HG02623 (cell line): Measurements from ENCODE around the gene TMC8.

Source experiments
- ATAC-seq: cut with Tn5 transposase; IDR thresholded peaks from one replicate; pipeline ENCODE4 v1.9.1; 2021; ENCODE audit warnings: moderate library complexity; ENCODE audit not compliant: unreplicated experiment

The TMC8 gene

GRCh38 chr17:78174870-78175642 lies 44.5 kb downstream of the TMC8 start:
- no peak for ATAC-seq

GRCh38 chr17:78175643-78175981 lies 45.0 kb downstream of the TMC8 start:
- ATAC-seq = no peak

- no peak for ATAC-seq
Measured at GRCh38 chr17:78176548-78177025, 46.0 kb downstream of the TMC8 start.

GRCh38 chr17:78179372-78179771 lies 48.8 kb downstream of the TMC8 start:
- ATAC-seq = no peak

GRCh38 chr17:78180083-78180482 lies 49.5 kb downstream of the TMC8 start:
- no peak for ATAC-seq

- ATAC-seq = no peak
Measured at GRCh38 chr17:78180508-78180907, 49.9 kb downstream of the TMC8 start.

GRCh38 chr17:78182504-78182903 lies 51.9 kb downstream of the TMC8 start:
- no peak for ATAC-seq

GRCh38 chr17:78183916-78184315 lies 53.3 kb downstream of the TMC8 start:
- no peak for ATAC-seq

GRCh38 chr17:78184351-78184750 lies 53.8 kb downstream of the TMC8 start:
- no peak for ATAC-seq

- ATAC-seq = no peak
Measured at GRCh38 chr17:78184868-78185267, 54.3 kb downstream of the TMC8 start.

- no peak for ATAC-seq
Measured at GRCh38 chr17:78185981-78186691, 55.6 kb downstream of the TMC8 start.

- peak; percentile 85 for ATAC-seq
Measured at GRCh38 chr17:78186692-78187595, 56.4 kb downstream of the TMC8 start, which contains the start of the genes AFMID and TK1. Gene AFMID, plus strand, starts transcription at chr17:78187362. Its CDS starts 9 bp downstream, at chr17:78187371. Gene TK1, minus strand, starts transcription at chr17:78187052. Its CDS starts 58 bp downstream, at chr17:78186994.
